HG03460 (cell line): ENCODE results near the gene QPCT.
"Not testable (repeated sequence)": the region's sequence is repeated elsewhere in the genome, so short reads cannot be mapped to it uniquely, and the experiment has no call there.

Source experiments
- ATAC-seq: cut with Tn5 transposase; IDR thresholded peaks from one replicate; pipeline ENCODE4 v1.9.1; 2021; ENCODE audit not compliant: unreplicated experiment

QPCT gene

GRCh38 chr2:37389989-37390765, 45.7 kb downstream of the QPCT start:
- ATAC-seq: peak; percentile 95

- no peak for ATAC-seq
Observed at GRCh38 chr2:37390777-37391176, 46.3 kb downstream of the QPCT start.

GRCh38 chr2:37391711-37392110, 47.3 kb downstream of the QPCT start:
- ATAC-seq: no peak

- ATAC-seq: no peak
Observed at GRCh38 chr2:37392428-37392827, 48.0 kb downstream of the QPCT start.

GRCh38 chr2:37394263-37394662, 49.8 kb downstream of the QPCT start:
- no peak for ATAC-seq

GRCh38 chr2:37394796-37395555, 50.5 kb downstream of the QPCT start:
- no peak for ATAC-seq

GRCh38 chr2:37396890-37397565, 52.6 kb downstream of the QPCT start:
- no peak for ATAC-seq

GRCh38 chr2:37398990-37399389, 54.6 kb downstream of the QPCT start:
- ATAC-seq: no peak

- ATAC-seq: no peak
Observed at GRCh38 chr2:37400041-37400440, 55.6 kb downstream of the QPCT start.

GRCh38 chr2:37402636-37403035, 58.2 kb downstream of the QPCT start:
- no peak for ATAC-seq

- ATAC-seq: no peak
Observed at GRCh38 chr2:37405781-37406180, 61.4 kb downstream of the QPCT start.

GRCh38 chr2:37412231-37412630, 67.8 kb downstream of the QPCT start:
- ATAC-seq: no peak

- ATAC-seq: not testable (repeated sequence)
Observed at GRCh38 chr2:37413911-37414469, 69.6 kb downstream of the QPCT start.

GRCh38 chr2:37414470-37414949, 70.1 kb downstream of the QPCT start:
- no peak for ATAC-seq

GRCh38 chr2:37415128-37415820, 70.8 kb downstream of the QPCT start:
- ATAC-seq: no peak

GRCh38 chr2:37417321-37417720, 72.9 kb downstream of the QPCT start:
- no peak for ATAC-seq

- no peak for ATAC-seq
Observed at GRCh38 chr2:37418956-37419355, 74.5 kb downstream of the QPCT start.

GRCh38 chr2:37421686-37422085, 77.3 kb downstream of the QPCT start:
- ATAC-seq: no peak

GRCh38 chr2:37422816-37423215, 78.4 kb downstream of the QPCT start:
- no peak for ATAC-seq
